GM23338 (cell line): ENCODE data around the gene PRSS36. TPM values are rescaled to one million over a fixed set of nuclear protein-coding genes. Genes with fewer than 3 reads are reported as not detected.

ENCODE experiments used
- ATAC-seq: fragments of 200-7000 bp; cut with Tn5 transposase; 3 replicates; pipeline ENCODE4 v1.9.1; 2020
- DNase-seq: peaks from one replicate; pipeline ENCODE4 v3.0.0-alpha.2; 2015; ENCODE audit warnings: low spot score
- H2AFZ ChIP-seq: fragments of 200-600 bp; sonication (generic); 2 replicates; pipeline ENCODE4 v1.8.0; 2016; ENCODE audit warnings: antibody characterized with exemption, mild to moderate bottlenecking, moderate library complexity
- H3F3A ChIP-seq: fragments of 200-600 bp; sonication (generic); replicated peaks from 2 replicates; pipeline ENCODE4 v1.8.0; 2017; ENCODE audit warnings: antibody characterized with exemption, mixed run types, low read depth
- H3K27ac ChIP-seq: fragments of 200-600 bp; sonication (generic); 2 replicates; pipeline ENCODE4 v1.6.1; 2016; ENCODE audit warnings: low read depth
- H3K27me3 ChIP-seq: fragments of 200-600 bp; sonication (generic); 2 replicates; pipeline ENCODE4 v1.8.0; 2016; ENCODE audit warnings: mild to moderate bottlenecking, mixed run types, moderate library complexity; ENCODE audit not compliant: insufficient read depth
- H3K36me3 ChIP-seq: fragments of 200-600 bp; sonication (generic); 2 replicates; pipeline ENCODE4 v1.8.0; 2016; ENCODE audit warnings: mild to moderate bottlenecking; ENCODE audit not compliant: insufficient read depth
- H3K4me1 ChIP-seq: fragments of 200-600 bp; sonication (generic); 2 replicates; pipeline ENCODE4 v1.8.0; 2016; ENCODE audit warnings: mild to moderate bottlenecking, moderate library complexity; ENCODE audit not compliant: insufficient read depth
- H3K4me2 ChIP-seq: fragments of 200-600 bp; sonication (generic); 2 replicates; pipeline ENCODE4 v1.7.1; 2017; ENCODE audit warnings: mixed run types
- H3K4me3 ChIP-seq: fragments of 200-600 bp; sonication (generic); 2 replicates; pipeline ENCODE4 v1.6.1; 2016; ENCODE audit warnings: mixed run types
- H3K79me2 ChIP-seq: fragments of 200-600 bp; sonication (generic); replicated peaks from 2 replicates; pipeline ENCODE4 v1.8.0; 2017; ENCODE audit warnings: mild to moderate bottlenecking; ENCODE audit not compliant: insufficient read depth
- H3K9me2 ChIP-seq: fragments of 200-600 bp; sonication (generic); 2 replicates; pipeline ENCODE4 v1.8.0; 2017; ENCODE audit not compliant: insufficient read depth
- H4K20me1 ChIP-seq: fragments of 200-600 bp; sonication (generic); replicated peaks from 2 replicates; pipeline ENCODE4 v1.8.0; 2017; ENCODE audit warnings: mild to moderate bottlenecking; ENCODE audit not compliant: insufficient read depth
- H3K27ac Mint-ChIP-seq: 2 replicates; pipeline ENCODE4 v1.8.0; 2020; ENCODE audit warnings: inconsistent platforms, mild to moderate bottlenecking, moderate library complexity, mixed read lengths
- H3K27me3 Mint-ChIP-seq: 3 replicates; pipeline ENCODE4 v1.8.0; 2022; ENCODE audit warnings: low read depth, mild to moderate bottlenecking, moderate library complexity, mixed read lengths, inconsistent platforms; ENCODE audit not compliant: insufficient read depth, poor library complexity
- H3K36me3 Mint-ChIP-seq: 3 replicates; pipeline ENCODE4 v1.8.0; 2021; ENCODE audit warnings: low read depth, mild to moderate bottlenecking, inconsistent platforms, moderate library complexity, mixed read lengths
- H3K4me1 Mint-ChIP-seq: 3 replicates; pipeline ENCODE4 v1.8.0; 2020; ENCODE audit warnings: mild to moderate bottlenecking, inconsistent platforms, mixed read lengths
- H3K4me3 Mint-ChIP-seq: 3 replicates; pipeline ENCODE4 v1.8.0; 2021; ENCODE audit warnings: moderate library complexity, mild to moderate bottlenecking, inconsistent platforms, mixed read lengths
- H3K9me3 Mint-ChIP-seq: 3 replicates; pipeline ENCODE4 v1.8.0; 2020; ENCODE audit warnings: moderate library complexity, mild to moderate bottlenecking, inconsistent platforms, mixed read lengths
- CREB1 ChIP-seq: fragments of 250-450 bp; sonication (Bioruptor Pico); IDR thresholded peaks from 2 replicates; pipeline ENCODE4 v1.5.0; 2020; ENCODE audit warnings: low read depth, mild to moderate bottlenecking, moderate library complexity
- ETS1 ChIP-seq: IDR thresholded peaks from 2 replicates; pipeline ENCODE4 v1.6.1; 2016; ENCODE audit warnings: antibody characterized with exemption
- EZH2 ChIP-seq: fragments of 200-600 bp; sonication (generic); IDR thresholded peaks from one replicate; pipeline ENCODE4 v1.8.0; 2017; ENCODE audit warnings: antibody characterized with exemption, mild to moderate bottlenecking, low read depth; ENCODE audit not compliant: unreplicated experiment
- EZH2phosphoT487 ChIP-seq: fragments of 200-600 bp; sonication (generic); IDR thresholded peaks from one replicate; pipeline ENCODE4 v1.8.1; 2018; ENCODE audit warnings: antibody characterized with exemption; ENCODE audit not compliant: unreplicated experiment
- JUNB ChIP-seq: IDR thresholded peaks from one replicate; pipeline ENCODE4 v1.6.1; 2016; ENCODE audit warnings: antibody characterized with exemption; ENCODE audit not compliant: unreplicated experiment
- NANOG ChIP-seq: IDR thresholded peaks from 2 replicates; pipeline ENCODE4 v1.6.1; 2016; ENCODE audit warnings: antibody characterized with exemption, borderline replicate concordance
- ZNF331 ChIP-seq: fragments of 250-450 bp; sonication (Bioruptor Pico); IDR thresholded peaks from 2 replicates; pipeline ENCODE4 v1.5.0; 2020; ENCODE audit warnings: low read depth, mild to moderate bottlenecking, moderate library complexity
- ZNF462 ChIP-seq: fragments of 250-450 bp; sonication (Bioruptor Pico); IDR thresholded peaks from 2 replicates; pipeline ENCODE4 v1.5.0; 2020; ENCODE audit warnings: mild to moderate bottlenecking, moderate library complexity
- polyA plus RNA-seq: library from polyadenylated mRNA; unstranded; fragments of >200 nt; fragmentation: Nextera tagmentation; extraction: Ambion mirVana; gene quantifications from 2 replicates; pipeline ENCODE4 v1.2.1, GENCODE V29; 2016
- total RNA-seq: library from RNA; depleted of rRNA; stranded (reverse); fragments of >200 nt; shearing (Covaris generic); gene quantifications from 2 replicates; pipeline ENCODE4 v1.2.3, GENCODE V29; 2014

Gene PRSS36
- total and polyA plus RNA-seq, 2 experiments from 2014 or later, result 0.91 to 1.4 TPM

DNA sequence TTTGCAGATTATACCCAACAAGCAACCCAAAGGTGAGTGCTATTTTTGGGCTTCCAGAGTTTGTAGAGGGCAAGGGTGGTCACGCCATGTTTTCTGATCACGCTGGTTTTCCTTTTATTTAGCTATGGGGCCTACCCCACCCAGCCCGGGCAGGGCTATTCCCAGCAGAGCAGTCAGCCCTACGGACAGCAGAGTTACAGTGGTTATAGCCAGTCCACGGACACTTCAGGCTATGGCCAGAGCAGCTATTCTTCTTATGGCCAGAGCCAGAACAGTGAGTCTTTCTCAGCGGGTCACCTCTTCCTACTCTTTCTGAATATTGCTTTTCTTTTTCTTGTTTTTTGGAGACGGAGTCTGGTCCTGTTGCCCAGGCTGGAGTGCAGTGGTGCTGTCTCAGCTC lies 32.5 kb upstream of the PRSS36 start (continued):
- TF ChIP-seq ZNF462 (no peak), ZNF331 (no peak), EZH2 (no peak)

GRCh38 chr16:31181102-31181830 lies 31.4 kb upstream of the PRSS36 start:
- DNase-seq (no peak), ATAC-seq (peak; percentile 1; the same call in 1 of the 3 replicates)
- Histone ChIP-seq H3K4me1 (peaks cover 27% of the 10 kb centered on the region), H3K79me2 (peaks cover 64% of the 10 kb centered on the region), H3F3A (peaks cover 26% of the 10 kb centered on the region), H3K9me2 (no peaks in the 10 kb centered on the region), H3K27me3 (no peaks in the 10 kb centered on the region), H3K4me2 (peak overlapping the region; percentile 100), H3K27ac (peak overlapping the region; percentile 99), H2AFZ (no peak overlapping the region), H4K20me1 (peaks cover 54% of the 10 kb centered on the region), H3K4me3 (peak overlapping the region; percentile 100), H3K36me3 (peaks cover 46% of the 10 kb centered on the region)
- Mint-ChIP-seq H3K36me3 (peaks cover 59% of the 10 kb centered on the region), H3K4me1 (peaks cover 42% of the 10 kb centered on the region), H3K4me3 (peak overlapping the region; percentile 96), H3K27me3 (peaks cover 24% of the 10 kb centered on the region), H3K27ac (peak overlapping the region; percentile 100), H3K9me3 (peaks cover 7% of the 10 kb centered on the region)
- TF ChIP-seq ZNF462 (no peak), NANOG (no peak), EZH2 (no peak), JUNB (no peak), ETS1 (no peak), CREB1 (CRISPR knock-in tag) (no peak), EZH2phosphoT487 (no peak)
